HepG2 (cell line): ENCODE data around the gene C19orf44. TPM values are rescaled to one million over a fixed set of nuclear protein-coding genes. Genes with fewer than 3 reads are reported as not detected.

ENCODE experiments used
- ATAD3A ChIP-seq: sonication (generic); formaldehyde crosslinking; IDR thresholded peaks from 2 replicates; pipeline ENCODE4 v1.4.0; 2020; ENCODE audit warnings: missing genetic modification reagents
- BCL3 ChIP-seq: sonication (generic); formaldehyde crosslinking; IDR thresholded peaks from 2 replicates; pipeline ENCODE4 v1.5.1; 2020; ENCODE audit warnings: mild to moderate bottlenecking, missing genetic modification reagents, moderate library complexity
- CC2D1A ChIP-seq: sonication (generic); formaldehyde crosslinking; IDR thresholded peaks from 2 replicates; pipeline ENCODE4 v1.8.1; 2023; ENCODE audit warnings: mild to moderate bottlenecking, missing genetic modification reagents
- HINFP ChIP-seq: sonication (generic); formaldehyde crosslinking; IDR thresholded peaks from 2 replicates; pipeline ENCODE4 v1.4.0; 2020; ENCODE audit warnings: low read depth, mild to moderate bottlenecking, missing genetic modification reagents
- RXRB ChIP-seq: IDR thresholded peaks from 2 replicates; pipeline ENCODE4 v1.6.1; 2016; ENCODE audit warnings: borderline replicate concordance, missing genetic modification reagents, missing compliant biosample characterization
- SIN3B ChIP-seq: fragments of 150-350 bp; IDR thresholded peaks from 2 replicates; pipeline ENCODE4 v1.6.1; 2014; ENCODE audit warnings: low read length
- USF2 ChIP-seq, 2 experiments: sonication (generic) in 1 of 2; formaldehyde crosslinking in 1 of 2; IDR thresholded peaks; 2 replicates each; pipeline versions ENCODE4 v1.5.1 to v1.6.1; 2011 to 2020; ENCODE audit warnings: borderline replicate concordance in 1 of 2, low read depth in 1 of 2, low read length in 1 of 2, mild to moderate bottlenecking in 1 of 2, missing genetic modification reagents in 1 of 2, moderate library complexity in 1 of 2
- ZHX1 ChIP-seq: sonication (generic); formaldehyde crosslinking; IDR thresholded peaks from 2 replicates; pipeline ENCODE4 v1.8.1; 2022; ENCODE audit warnings: low read depth, mild to moderate bottlenecking, missing genetic modification reagents
- ZNF138 ChIP-seq: sonication (generic); formaldehyde crosslinking; IDR thresholded peaks from 2 replicates; pipeline ENCODE4 v1.5.0; 2020; ENCODE audit warnings: mild to moderate bottlenecking, low read depth, missing genetic modification reagents
- ZNF350 ChIP-seq: sonication (generic); formaldehyde crosslinking; IDR thresholded peaks from 2 replicates; pipeline ENCODE4 v1.4.0; 2020; ENCODE audit warnings: mild to moderate bottlenecking, low read depth, missing genetic modification reagents, borderline replicate concordance
- ZNF414 ChIP-seq: sonication (generic); formaldehyde crosslinking; IDR thresholded peaks from 2 replicates; pipeline ENCODE4 v1.5.0; 2020; ENCODE audit warnings: missing genetic modification reagents
- ZNF570 ChIP-seq: sonication (generic); formaldehyde crosslinking; IDR thresholded peaks from 2 replicates; pipeline ENCODE4 v1.4.0; 2020; ENCODE audit warnings: mild to moderate bottlenecking, missing genetic modification reagents, borderline replicate concordance
- ZNF605 ChIP-seq: sonication (generic); formaldehyde crosslinking; IDR thresholded peaks from 2 replicates; pipeline ENCODE4 v1.8.0; 2022; ENCODE audit warnings: mild to moderate bottlenecking, missing genetic modification reagents
- ZNF781 ChIP-seq: sonication (generic); formaldehyde crosslinking; IDR thresholded peaks from 2 replicates; pipeline ENCODE4 v1.5.1; 2020; ENCODE audit warnings: borderline replicate concordance, mild to moderate bottlenecking, missing genetic modification reagents; ENCODE audit errors: not compliant biosample characterization
- ZSCAN29 ChIP-seq: sonication (generic); formaldehyde crosslinking; conservative IDR thresholded peaks from 2 replicates; pipeline ENCODE4 v1.4.0; 2020; ENCODE audit warnings: mild to moderate bottlenecking, missing genetic modification reagents
- polyA plus RNA-seq, 8 experiments: library from polyadenylated mRNA; depleted of rRNA in 3 of 8; stranded (reverse) in 7 of 8; unstranded in 1 of 8; fragments of >200 nt; fragmentation: Illumina TruSeq in 4 of 8; extraction: Trizol in 4 of 8; gene quantifications; 2 replicates each; pipeline versions ENCODE4 v1.2.1 to v1.2.3, GENCODE V29; 2011 to 2016; ENCODE audit warnings: low read depth in 4 of 8, missing spikeins in 1 of 8, mixed read lengths in 1 of 8; ENCODE audit not compliant: insufficient read depth in 1 of 8
- total RNA-seq, 5 experiments: library from RNA; depleted of rRNA; stranded (reverse); fragments of >200 nt; fragmentation: Illumina TruSeq; extraction: Trizol; gene quantifications; 2 replicates each; pipeline ENCODE4 v1.2.3, GENCODE V29; 2016; ENCODE audit warnings: low read depth in 1 of 5

C19orf44 gene
- total and polyA plus RNA-seq, 2 of the 13 experiments (the other 11 are each of a cell fraction or from before 2014, with no cell fraction given) = 3.2 to 4.3 TPM

- TF ChIP-seq ZHX1 (CRISPR knock-in tag) = 0 out of 2 replicates have a peak, but pooled peaks have one; percentile 21
- no peak for TF ChIP-seq ZNF570 (CRISPR knock-in tag)
- TF ChIP-seq SIN3B = peak; percentile 54; the same call in 1 of the 2 replicates
- TF ChIP-seq HINFP (CRISPR knock-in tag) = 0 out of 2 replicates have a peak, but pooled peaks have one; percentile 25
- no peak for TF ChIP-seq ATAD3A (CRISPR knock-in tag)
- peak; percentile 49; the same call in 1 of the 2 replicates for TF ChIP-seq BCL3 (CRISPR knock-in tag)
- TF ChIP-seq ZNF781 (CRISPR knock-in tag) = peak; percentile 27
- peak; percentile 77; the same call in 1 of the 2 replicates for TF ChIP-seq ZNF414 (CRISPR knock-in tag)
- TF ChIP-seq USF2 (IDR thresholded peaks at IDR 0.05; ENCODE audit: low read depth, low read length) = no peak
- TF ChIP-seq USF2 (CRISPR knock-in tag; IDR thresholded peaks at IDR 0.05; ENCODE audit: borderline replicate concordance) = peak; percentile 36; the same call in 1 of the 2 replicates
- 0 out of 2 replicates have a peak, but pooled peaks have one; percentile 50 for TF ChIP-seq ZNF605 (CRISPR knock-in tag)
- TF ChIP-seq RXRB = peak; percentile 52; the same call in 1 of the 2 replicates
- no peak for TF ChIP-seq ZNF138
- TF ChIP-seq ZSCAN29 (CRISPR knock-in tag) = no peak
- peak; percentile 54; the same call in 1 of the 2 replicates for TF ChIP-seq ZNF350 (CRISPR knock-in tag)
- no peak for TF ChIP-seq CC2D1A (CRISPR knock-in tag)
Measured at GRCh38 chr19:16542045-16542909, 46.1 kb downstream of the C19orf44 start, which contains the start of gene CHERP (continued).
